ENCODE results near the gene CLDN25. TPM values are rescaled to one million over a fixed set of nuclear protein-coding genes. Genes with fewer than 3 reads are reported as not detected.
A peak's percentile ranks its signal among the peaks of the same experiment; 100 is the strongest.

Gene CLDN25
- polyA plus RNA-seq, 1 of the 3 experiments (the other 2 are of a cell fraction) = not detected

- Histone ChIP-seq H3K36me3 (replicated peaks in 1 of 2; ENCODE audit: control insufficient read depth in 1 of 2, insufficient read depth in 2 of 2, low read length in 1 of 2) (peaks cover 28 to 35% of the 10 kb centered on the region in 2 experiments), H2AFZ (ENCODE audit: low read depth) (no peak overlapping the region), H3K4me3 (ENCODE audit: low read depth in 2 of 2, low read length in 1 of 2) (no peak overlapping the region), H3K9me3 (no peaks in the 10 kb centered on the region), H3F3A (replicated peaks; ENCODE audit: insufficient read depth) (no peaks in the 10 kb centered on the region), H3K9me2 (no peaks in the 10 kb centered on the region), H3K79me2 (ENCODE audit: insufficient read depth) (no peaks in the 10 kb centered on the region), H3K27ac (ENCODE audit: low read depth in 2 of 2, low read length in 1 of 2) (peak overlapping the region in 1 of 2 experiments; percentile 9; a peak in 1 of 4 replicates), H3K4me2 (no peak overlapping the region), H4K20me1 (ENCODE audit: insufficient read depth) (no peaks in the 10 kb centered on the region), H3K9ac (no peak overlapping the region), H3K4me1 (ENCODE audit: control insufficient read depth in 1 of 2, insufficient read depth in 2 of 2, low read depth in 1 of 2, low read length in 1 of 2) (peaks cover 0 to 2% of the 10 kb centered on the region in 2 experiments; a peak in 2 of 4 replicates), H3K27me3 (ENCODE audit: insufficient read depth) (no peaks in the 10 kb centered on the region)
- ChIA-PET POLR2A (interaction anchor here (0.6 to 1.1 kb wide), 2 partner anchors 8 to 417 kb away, joined by 3 read pairs; partner anchors contain the start of gene TTC12), CTCF (interaction anchor here (0.5 to 5.5 kb wide), 67 partner anchors 8 to 566 kb away, joined by 3 to 66 read pairs (median 4); partner anchors contain the start of genes TTC12 and ZW10)
- 52% methylated on average over 4 of the region's 4 CpGs for WGBS (ENCODE audit: low lambda C conversion rate)
- DNase-seq = peak; percentile 62
- TF ChIP-seq SMC3 (IDR thresholded peaks at IDR 0.05; ENCODE audit: low read depth, low read length) (peak; percentile 91), CHD2 (IDR thresholded peaks at IDR 0.05; ENCODE audit: low read length, partially characterized antibody) (no peak), RAD21 (IDR thresholded peaks at IDR 0.05; ENCODE audit: low read length) (peak; percentile 99)
- TF ChIP-seq, protein P1, sequence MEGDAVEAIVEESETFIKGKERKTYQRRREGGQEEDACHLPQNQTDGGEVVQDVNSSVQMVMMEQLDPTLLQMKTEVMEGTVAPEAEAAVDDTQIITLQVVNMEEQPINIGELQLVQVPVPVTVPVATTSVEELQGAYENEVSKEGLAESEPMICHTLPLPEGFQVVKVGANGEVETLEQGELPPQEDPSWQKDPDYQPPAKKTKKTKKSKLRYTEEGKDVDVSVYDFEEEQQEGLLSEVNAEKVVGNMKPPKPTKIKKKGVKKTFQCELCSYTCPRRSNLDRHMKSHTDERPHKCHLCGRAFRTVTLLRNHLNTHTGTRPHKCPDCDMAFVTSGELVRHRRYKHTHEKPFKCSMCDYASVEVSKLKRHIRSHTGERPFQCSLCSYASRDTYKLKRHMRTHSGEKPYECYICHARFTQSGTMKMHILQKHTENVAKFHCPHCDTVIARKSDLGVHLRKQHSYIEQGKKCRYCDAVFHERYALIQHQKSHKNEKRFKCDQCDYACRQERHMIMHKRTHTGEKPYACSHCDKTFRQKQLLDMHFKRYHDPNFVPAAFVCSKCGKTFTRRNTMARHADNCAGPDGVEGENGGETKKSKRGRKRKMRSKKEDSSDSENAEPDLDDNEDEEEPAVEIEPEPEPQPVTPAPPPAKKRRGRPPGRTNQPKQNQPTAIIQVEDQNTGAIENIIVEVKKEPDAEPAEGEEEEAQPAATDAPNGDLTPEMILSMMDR (IDR thresholded peaks at IDR 0.05) = peak; percentile 57
Measured at GRCh38 chr11:113730887-113731726, 48.5 kb upstream of the CLDN25 start.

- peaks cover 36 to 45% of the 10 kb centered on the region in 2 experiments for H3K36me3 ChIP-seq (replicated peaks in 1 of 2; ENCODE audit: control insufficient read depth in 1 of 2, insufficient read depth in 2 of 2, low read length in 1 of 2)
- H3K27ac ChIP-seq (ENCODE audit: low read depth in 2 of 2, low read length in 1 of 2) = no peak overlapping the region
- H3F3A ChIP-seq (replicated peaks; ENCODE audit: insufficient read depth) = no peaks in the 10 kb centered on the region
- H3K27me3 ChIP-seq (ENCODE audit: insufficient read depth) = no peaks in the 10 kb centered on the region
- TF ChIP-seq NFIC (IDR thresholded peaks at IDR 0.05; ENCODE audit: borderline replicate concordance) (no peak), FOXJ3 (CRISPR knock-in tag; IDR thresholded peaks at IDR 0.05) (no peak), TAF1 (IDR thresholded peaks at IDR 0.05; ENCODE audit: borderline replicate concordance, low read depth, low read length) (no peak), SMC3 (IDR thresholded peaks at IDR 0.05; ENCODE audit: low read depth, low read length) (no peak), RXRA (IDR thresholded peaks at IDR 0.05; ENCODE audit: borderline replicate concordance, low read depth) (no peak), RAD21 (IDR thresholded peaks at IDR 0.05; ENCODE audit: low read length) (no peak)
- TF ChIP-seq, protein P2, sequence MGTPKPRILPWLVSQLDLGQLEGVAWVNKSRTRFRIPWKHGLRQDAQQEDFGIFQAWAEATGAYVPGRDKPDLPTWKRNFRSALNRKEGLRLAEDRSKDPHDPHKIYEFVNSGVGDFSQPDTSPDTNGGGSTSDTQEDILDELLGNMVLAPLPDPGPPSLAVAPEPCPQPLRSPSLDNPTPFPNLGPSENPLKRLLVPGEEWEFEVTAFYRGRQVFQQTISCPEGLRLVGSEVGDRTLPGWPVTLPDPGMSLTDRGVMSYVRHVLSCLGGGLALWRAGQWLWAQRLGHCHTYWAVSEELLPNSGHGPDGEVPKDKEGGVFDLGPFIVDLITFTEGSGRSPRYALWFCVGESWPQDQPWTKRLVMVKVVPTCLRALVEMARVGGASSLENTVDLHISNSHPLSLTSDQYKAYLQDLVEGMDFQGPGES (IDR thresholded peaks at IDR 0.05; ENCODE audit: low read depth, low read length) = no peak
- TF ChIP-seq, protein P3, sequence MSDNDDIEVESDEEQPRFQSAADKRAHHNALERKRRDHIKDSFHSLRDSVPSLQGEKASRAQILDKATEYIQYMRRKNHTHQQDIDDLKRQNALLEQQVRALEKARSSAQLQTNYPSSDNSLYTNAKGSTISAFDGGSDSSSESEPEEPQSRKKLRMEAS (IDR thresholded peaks at IDR 0.05; ENCODE audit: low read depth) = no peak
- TF ChIP-seq, protein P1 (IDR thresholded peaks at IDR 0.05) = no peak
- H3K4me3 ChIP-seq (ENCODE audit: low read depth in 2 of 2, low read length in 1 of 2) = no peak overlapping the region
- ChIA-PET POLR2A (no interaction called here), CTCF (interaction anchor here (0.7 to 5.5 kb wide), 11 partner anchors 8 to 443 kb away, joined by 3 to 66 read pairs (median 4); no protein-coding TSS in a partner anchor)
- H2AFZ ChIP-seq (ENCODE audit: low read depth) = no peak overlapping the region
- DNase-seq = no peak
- peaks cover 0 to 2% of the 10 kb centered on the region in 2 experiments; a peak in 2 of 4 replicates for H3K4me1 ChIP-seq (ENCODE audit: control insufficient read depth in 1 of 2, insufficient read depth in 2 of 2, low read depth in 1 of 2, low read length in 1 of 2)
- H4K20me1 ChIP-seq (ENCODE audit: insufficient read depth) = no peaks in the 10 kb centered on the region
- H3K9me2 ChIP-seq = no peaks in the 10 kb centered on the region
- 98% methylated on average over 5 of the region's 5 CpGs for WGBS (ENCODE audit: low lambda C conversion rate)
- no peak overlapping the region for H3K4me2 ChIP-seq
- no peaks in the 10 kb centered on the region for H3K79me2 ChIP-seq (ENCODE audit: insufficient read depth)
- H3K9me3 ChIP-seq = no peaks in the 10 kb centered on the region
- no peak overlapping the region for H3K9ac ChIP-seq
Measured at GRCh38 chr11:113732092-113732491, 47.5 kb upstream of the CLDN25 start.

All from SK-N-SH (cell line).